Measurements from ENCODE around the gene CDH12. TPM values are rescaled to one million over a fixed set of nuclear protein-coding genes. Genes with fewer than 3 reads are reported as not detected.

Gene CDH12
- total RNA-seq, 2 donors from 2014 or later: 0.90 to 1.9 TPM

DNA sequence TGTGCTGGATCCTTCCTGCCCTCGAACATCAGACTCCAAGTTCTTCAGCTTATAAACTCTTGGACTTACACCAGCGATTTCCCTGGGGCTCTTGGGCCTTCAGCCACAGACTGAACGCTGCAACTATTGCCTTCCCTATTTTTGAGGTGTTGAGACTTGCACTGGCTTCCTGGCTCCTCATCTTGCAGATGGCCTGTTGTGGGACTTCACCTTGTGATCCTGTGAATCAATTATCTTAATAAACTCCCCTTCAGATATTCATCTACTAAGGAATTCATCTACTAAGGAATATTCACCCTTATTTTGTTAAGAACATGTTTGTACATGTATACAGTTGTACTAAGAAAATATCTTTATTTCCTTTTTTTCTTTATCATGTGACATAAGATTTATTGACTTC lies 1079.7 kb downstream of the CDH12 start:
- no peaks in the 10 kb centered on the region for H3K27me3 ChIP-seq (ENCODE audit: control insufficient read depth, insufficient read depth, low read length, poor library complexity, severe bottlenecking)

DNA sequence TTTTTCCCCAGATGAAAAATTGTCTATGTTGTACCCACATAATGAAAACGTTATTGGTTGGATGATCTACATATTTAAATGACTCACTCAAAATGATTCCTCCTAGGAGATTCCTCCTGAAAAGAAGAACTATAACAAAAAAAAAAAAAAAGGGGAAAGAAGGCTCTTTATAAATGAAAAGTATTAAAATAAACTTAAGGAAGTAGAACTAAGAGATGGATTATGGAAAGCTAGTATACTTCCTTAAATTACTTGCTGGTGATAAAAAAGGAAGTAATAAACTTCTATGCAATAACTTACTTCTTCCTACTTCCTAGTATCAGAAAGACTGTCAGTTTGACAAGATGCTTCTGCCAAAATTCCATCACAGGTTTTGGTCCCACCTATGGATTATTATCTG lies 1087.7 kb downstream of the CDH12 start:
- no peaks in the 10 kb centered on the region for H3K27me3 ChIP-seq (ENCODE audit: control insufficient read depth, insufficient read depth, low read length, poor library complexity, severe bottlenecking)

More for the DNA sequence above, 1079.7 kb downstream of the CDH12 start:
- Mint-ChIP-seq H3K27me3 (ENCODE audit: insufficient read depth) (no peaks in the 10 kb centered on the region), H3K4me3 (no peak overlapping the region), H3K36me3 (ENCODE audit: low read depth) (no peaks in the 10 kb centered on the region), H3K27ac (no peak overlapping the region), H3K9me3 (no peaks in the 10 kb centered on the region), H3K4me1 (no peaks in the 10 kb centered on the region)
- Histone ChIP-seq H3K9ac (ENCODE audit: extremely low read depth, low read length, poor library complexity, severe bottlenecking) (no peak overlapping the region), H3K36me3 (ENCODE audit: control insufficient read depth, insufficient read depth, low read length) (no peaks in the 10 kb centered on the region), H3K27ac (ENCODE audit: low read depth, low read length) (no peak overlapping the region), H3K4me1 (ENCODE audit: control insufficient read depth, insufficient read depth, low read length) (no peaks in the 10 kb centered on the region), H3K9me3 (ENCODE audit: control insufficient read depth, low read length) (no peaks in the 10 kb centered on the region), H3K4me3 (ENCODE audit: low read length) (no peak overlapping the region)
- DNase-seq: no peak
- TF ChIP-seq, protein P1, sequence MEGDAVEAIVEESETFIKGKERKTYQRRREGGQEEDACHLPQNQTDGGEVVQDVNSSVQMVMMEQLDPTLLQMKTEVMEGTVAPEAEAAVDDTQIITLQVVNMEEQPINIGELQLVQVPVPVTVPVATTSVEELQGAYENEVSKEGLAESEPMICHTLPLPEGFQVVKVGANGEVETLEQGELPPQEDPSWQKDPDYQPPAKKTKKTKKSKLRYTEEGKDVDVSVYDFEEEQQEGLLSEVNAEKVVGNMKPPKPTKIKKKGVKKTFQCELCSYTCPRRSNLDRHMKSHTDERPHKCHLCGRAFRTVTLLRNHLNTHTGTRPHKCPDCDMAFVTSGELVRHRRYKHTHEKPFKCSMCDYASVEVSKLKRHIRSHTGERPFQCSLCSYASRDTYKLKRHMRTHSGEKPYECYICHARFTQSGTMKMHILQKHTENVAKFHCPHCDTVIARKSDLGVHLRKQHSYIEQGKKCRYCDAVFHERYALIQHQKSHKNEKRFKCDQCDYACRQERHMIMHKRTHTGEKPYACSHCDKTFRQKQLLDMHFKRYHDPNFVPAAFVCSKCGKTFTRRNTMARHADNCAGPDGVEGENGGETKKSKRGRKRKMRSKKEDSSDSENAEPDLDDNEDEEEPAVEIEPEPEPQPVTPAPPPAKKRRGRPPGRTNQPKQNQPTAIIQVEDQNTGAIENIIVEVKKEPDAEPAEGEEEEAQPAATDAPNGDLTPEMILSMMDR (conservative IDR thresholded peaks at IDR 0.05): no peak
- WGBS, 2 experiments (ENCODE audit: insufficient coverage in 1 of 2, insufficient read length in 1 of 2): 91 to 100% methylated on average over 3 of the region's 3 CpGs

DNA sequence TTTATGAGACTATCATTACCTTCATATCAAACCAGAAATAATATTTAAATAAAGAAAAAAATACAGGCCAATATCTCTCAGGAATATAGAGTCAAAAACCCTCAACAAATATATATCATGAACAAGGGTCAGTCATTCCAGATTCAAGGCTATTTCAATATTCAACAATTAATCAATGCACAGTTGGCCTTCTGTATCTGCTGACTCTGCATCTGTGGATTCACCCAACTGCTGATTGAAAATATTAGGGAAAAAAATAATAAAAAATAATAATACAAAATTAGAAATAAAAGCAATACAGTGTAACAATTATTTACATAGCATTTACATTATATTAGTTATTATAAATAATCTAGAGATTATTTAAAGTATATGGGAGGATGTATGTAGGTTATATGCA lies 1114.0 kb downstream of the CDH12 start:
- H3K9ac ChIP-seq (ENCODE audit: extremely low read depth, low read length, poor library complexity, severe bottlenecking): no peak overlapping the region
- H3K9me3 ChIP-seq (ENCODE audit: control insufficient read depth, low read length): no peaks in the 10 kb centered on the region
- H3K27me3 Mint-ChIP-seq (ENCODE audit: insufficient read depth): no peaks in the 10 kb centered on the region
- peaks cover 5% of the 10 kb centered on the region for H3K4me1 Mint-ChIP-seq
- no peak overlapping the region for H3K4me3 Mint-ChIP-seq
- no peaks in the 10 kb centered on the region for H3K27me3 ChIP-seq (ENCODE audit: control insufficient read depth, insufficient read depth, low read length, poor library complexity, severe bottlenecking)
- TF ChIP-seq, protein P1 (conservative IDR thresholded peaks at IDR 0.05): no peak
- H3K36me3 ChIP-seq (ENCODE audit: control insufficient read depth, insufficient read depth, low read length): no peaks in the 10 kb centered on the region
- no peaks in the 10 kb centered on the region for H3K9me3 Mint-ChIP-seq
- no peaks in the 10 kb centered on the region for H3K4me1 ChIP-seq (ENCODE audit: control insufficient read depth, insufficient read depth, low read length)
- no peak overlapping the region for H3K27ac Mint-ChIP-seq
- no peak for DNase-seq
- H3K36me3 Mint-ChIP-seq (ENCODE audit: low read depth): no peaks in the 10 kb centered on the region
- H3K27ac ChIP-seq (ENCODE audit: low read depth, low read length): no peak overlapping the region
- H3K4me3 ChIP-seq (ENCODE audit: low read length): no peak overlapping the region

More for the DNA sequence above, 1087.7 kb downstream of the CDH12 start:
- no peaks in the 10 kb centered on the region for H3K9me3 Mint-ChIP-seq
- H3K36me3 Mint-ChIP-seq (ENCODE audit: low read depth): no peaks in the 10 kb centered on the region
- Histone ChIP-seq H3K9ac (ENCODE audit: extremely low read depth, low read length, poor library complexity, severe bottlenecking) (no peak overlapping the region), H3K4me3 (ENCODE audit: low read length) (no peak overlapping the region), H3K27ac (ENCODE audit: low read depth, low read length) (no peak overlapping the region), H3K4me1 (ENCODE audit: control insufficient read depth, insufficient read depth, low read length) (peaks cover 3% of the 10 kb centered on the region), H3K9me3 (ENCODE audit: control insufficient read depth, low read length) (no peaks in the 10 kb centered on the region), H3K36me3 (ENCODE audit: control insufficient read depth, insufficient read depth, low read length) (no peaks in the 10 kb centered on the region)
- no peaks in the 10 kb centered on the region for H3K27me3 Mint-ChIP-seq (ENCODE audit: insufficient read depth)
- DNase-seq: no peak
- H3K4me3 Mint-ChIP-seq: no peak overlapping the region
- WGBS, 2 experiments (ENCODE audit: insufficient coverage in 1 of 2, insufficient read length in 1 of 2): no CpG with 5 or more reads among the region's 1 CpG
- peaks cover 7% of the 10 kb centered on the region for H3K4me1 Mint-ChIP-seq
- H3K27ac Mint-ChIP-seq: no peak overlapping the region
- TF ChIP-seq, protein P1 (conservative IDR thresholded peaks at IDR 0.05): no peak

All from endodermal cell (in vitro differentiated cells).